SK-N-SH (cell line): ENCODE measurements around the gene CASZ1. TPM values are rescaled to one million over a fixed set of nuclear protein-coding genes. Genes with fewer than 3 reads are reported as not detected.

Experiments
- CTCF ChIA-PET: fragments of 300-600, 350-600 bp; formaldehyde crosslinking; extraction: SDS; loops from one replicate; lab custom pipeline; 2021; lab: Yijun Ruan, JAX
- POLR2A ChIA-PET: fragments of 350-600 bp; sonication (Branson Sonifier 250); formaldehyde crosslinking; extraction: SDS; loops from one replicate; lab custom pipeline; 2020; ENCODE audit warnings: antibody characterized with exemption, inconsistent platforms; lab: Yijun Ruan, JAX
- DNase-seq: peaks from one replicate; pipeline ENCODE4 v3.0.0; 2012
- H2AFZ ChIP-seq: fragments of 200-600 bp; sonication (generic); 2 replicates; pipeline ENCODE4 v1.8.1; 2016; ENCODE audit warnings: antibody characterized with exemption, mild to moderate bottlenecking, low read depth
- H3F3A ChIP-seq: fragments of 200-600 bp; sonication (generic); replicated peaks from 2 replicates; pipeline ENCODE3; 2016; ENCODE audit warnings: antibody characterized with exemption, mild to moderate bottlenecking; ENCODE audit not compliant: insufficient read depth
- H3K27ac ChIP-seq, 2 experiments: fragments of 200-500 bp in 1 of 2; fragments of 200-600 bp in 1 of 2; sonication (Bioruptor generic) in 1 of 2; sonication (generic), shearing (Covaris generic) in 1 of 2; 2 replicates each; pipeline versions ENCODE4 v1.5.1 to v1.6.1; 2014 to 2016; ENCODE audit warnings: low read depth in 2 of 2, inconsistent platforms in 1 of 2, low read length in 1 of 2, mild to moderate bottlenecking in 1 of 2, mixed read lengths in 1 of 2
- H3K27me3 ChIP-seq: fragments of 200-600 bp; sonication (generic), shearing (Covaris generic); 2 replicates; pipeline ENCODE4 v1.6.1; 2016; ENCODE audit warnings: mixed run types; ENCODE audit not compliant: insufficient read depth
- H3K36me3 ChIP-seq, 2 experiments: fragments of 200-500 bp in 1 of 2; fragments of 200-600 bp in 1 of 2; sonication (Bioruptor generic) in 1 of 2; sonication (generic) in 1 of 2; replicated peaks in 1 of 2; 2 replicates each; pipeline versions ENCODE3 to v1.5.1; 2014 to 2016; ENCODE audit warnings: low read length in 1 of 2, mild to moderate bottlenecking in 1 of 2; ENCODE audit not compliant: insufficient read depth in 2 of 2, control insufficient read depth in 1 of 2
- H3K4me1 ChIP-seq, 2 experiments: fragments of 200-500 bp in 1 of 2; fragments of 200-600 bp in 1 of 2; sonication (Bioruptor generic) in 1 of 2; sonication (generic), shearing (Covaris generic) in 1 of 2; 2 replicates each; pipeline versions ENCODE4 v1.5.1 to v1.6.1; 2014 to 2016; ENCODE audit warnings: low read depth in 1 of 2, low read length in 1 of 2, mixed run types in 1 of 2; ENCODE audit not compliant: insufficient read depth in 2 of 2, control insufficient read depth in 1 of 2
- H3K4me2 ChIP-seq: fragments of 200-600 bp; sonication (generic), shearing (Covaris generic); 2 replicates; pipeline ENCODE4 v1.6.1; 2017; ENCODE audit warnings: mixed run types
- H3K4me3 ChIP-seq, 2 experiments: fragments of 200-500 bp in 1 of 2; fragments of 200-600 bp in 1 of 2; sonication (Bioruptor generic) in 1 of 2; sonication (generic), shearing (Covaris generic) in 1 of 2; 2 replicates each; pipeline versions ENCODE4 v1.5.1 to v1.8.1; 2014 to 2016; ENCODE audit warnings: low read depth in 2 of 2, inconsistent platforms in 1 of 2, low read length in 1 of 2, mild to moderate bottlenecking in 1 of 2, mixed read lengths in 1 of 2, moderate library complexity in 1 of 2
- H3K79me2 ChIP-seq: fragments of 200-600 bp; sonication (generic); 2 replicates; pipeline ENCODE4 v1.8.1; 2017; ENCODE audit warnings: mild to moderate bottlenecking; ENCODE audit not compliant: insufficient read depth
- H3K9ac ChIP-seq: fragments of 200-600 bp; sonication (generic); 2 replicates; pipeline ENCODE4 v1.6.1; 2017; ENCODE audit warnings: mixed run types
- H3K9me2 ChIP-seq: fragments of 200-600 bp; sonication (generic); 2 replicates; pipeline ENCODE4 v1.6.1; 2017; ENCODE audit warnings: mixed run types
- H3K9me3 ChIP-seq: fragments of 200-600 bp; sonication (generic); 2 replicates; pipeline ENCODE4 v1.6.1; 2017; ENCODE audit warnings: mixed run types, mild to moderate bottlenecking, moderate library complexity
- H4K20me1 ChIP-seq: fragments of 200-600 bp; sonication (generic); 2 replicates; pipeline ENCODE4 v1.6.1; 2017; ENCODE audit warnings: mild to moderate bottlenecking, mixed run types; ENCODE audit not compliant: insufficient read depth
- FOSL2 ChIP-seq: IDR thresholded peaks from 2 replicates; pipeline ENCODE4 v1.4.0; 2012; ENCODE audit warnings: low read depth, mild to moderate bottlenecking, moderate library complexity, borderline replicate concordance
- FOXM1 ChIP-seq: IDR thresholded peaks from 2 replicates; pipeline ENCODE4 v1.4.0; 2012; ENCODE audit warnings: low read depth, mild to moderate bottlenecking
- GATA2 ChIP-seq: sonication (generic); formaldehyde crosslinking; IDR thresholded peaks from 2 replicates; pipeline ENCODE4 v1.5.0; 2020; ENCODE audit warnings: mild to moderate bottlenecking, missing genetic modification reagents
- IRF3 ChIP-seq: fragments of 150-350 bp; IDR thresholded peaks from 2 replicates; pipeline ENCODE4 v1.6.1; 2016; ENCODE audit warnings: mild to moderate bottlenecking, low read depth, low read length
- MAX ChIP-seq: IDR thresholded peaks from 2 replicates; pipeline ENCODE4 v1.4.0; 2012; ENCODE audit warnings: low read depth
- MEF2A ChIP-seq: IDR thresholded peaks from 2 replicates; pipeline ENCODE4 v1.4.0; 2012; ENCODE audit warnings: low read depth, borderline replicate concordance
- NFIC ChIP-seq: IDR thresholded peaks from 2 replicates; pipeline ENCODE4 v1.4.0; 2012; ENCODE audit warnings: borderline replicate concordance
- NRF1 ChIP-seq: IDR thresholded peaks from 2 replicates; pipeline ENCODE4 v1.6.1; 2012; ENCODE audit warnings: low read depth, mild to moderate bottlenecking, low read length
- PBX3 ChIP-seq: IDR thresholded peaks from 2 replicates; pipeline ENCODE4; 2012
- RAD21 ChIP-seq: IDR thresholded peaks from 2 replicates; pipeline ENCODE4 v1.6.1; 2012; ENCODE audit warnings: mild to moderate bottlenecking, low read length
- RXRA ChIP-seq: IDR thresholded peaks from 2 replicates; pipeline ENCODE4 v1.4.0; 2012; ENCODE audit warnings: low read depth, mild to moderate bottlenecking, borderline replicate concordance
- SMC3 ChIP-seq: IDR thresholded peaks from 2 replicates; pipeline ENCODE4 v1.6.1; 2012; ENCODE audit warnings: low read depth, low read length, improper control_type of control experiment
- TCF12 ChIP-seq: IDR thresholded peaks from 2 replicates; pipeline ENCODE4 v1.4.0; 2012
- TEAD4 ChIP-seq: IDR thresholded peaks from 2 replicates; pipeline ENCODE4 v1.4.0; 2012; ENCODE audit warnings: mild to moderate bottlenecking, borderline replicate concordance; ENCODE audit not compliant: insufficient read depth
- USF1 ChIP-seq: IDR thresholded peaks from 2 replicates; pipeline ENCODE4 v1.4.0; 2012; ENCODE audit warnings: low read depth, borderline replicate concordance
- YY1 ChIP-seq: IDR thresholded peaks from 2 replicates; pipeline ENCODE4 v1.4.0; 2012; ENCODE audit warnings: low read depth, mild to moderate bottlenecking
- ZBTB33 ChIP-seq: IDR thresholded peaks from 2 replicates; pipeline ENCODE4 v1.4.0; 2012; ENCODE audit warnings: low read depth, borderline replicate concordance
- WGBS: methylation state at CpG from one replicate; pipeline ENCODE4 v1.1.6; 2017; ENCODE audit warnings: low lambda C conversion rate; 5-methylcytosine and 5-hydroxymethylcytosine counted together
- polyA plus RNA-seq, 3 experiments: library from polyadenylated mRNA; depleted of rRNA; stranded (reverse); fragments of >200 nt; gene quantifications; 2 replicates each; pipeline ENCODE4 v1.2.3, GENCODE V29; 2012

Gene CASZ1
- polyA plus RNA-seq, 1 of the 3 experiments (the other 2 are of a cell fraction): 0.51 TPM

- Histone ChIP-seq H3K27ac (no peak overlapping the region), H3K4me3 (no peak overlapping the region), H3K36me3 (no peaks in the 10 kb centered on the region), H3K9me3 (no peaks in the 10 kb centered on the region), H3K4me2 (no peak overlapping the region), H3F3A (no peaks in the 10 kb centered on the region), H3K9me2 (no peaks in the 10 kb centered on the region), H3K9ac (no peak overlapping the region), H3K27me3 (0 out of 2 replicates have a peak, but pooled peaks cover 14% of the 10 kb centered on the region), H4K20me1 (no peaks in the 10 kb centered on the region), H2AFZ (no peak overlapping the region), H3K79me2 (no peaks in the 10 kb centered on the region), H3K4me1 (peaks cover 0 to 6% of the 10 kb centered on the region in 2 experiments; a peak in 1 of 4 replicates)
- no peak for DNase-seq
- WGBS: 67% methylated on average over 7 of the region's 7 CpGs
- POLR2A ChIA-PET: no interaction called here
- CTCF ChIA-PET: interaction anchor here (1.1 to 2.2 kb wide), 3 partner anchors 15 to 265 kb away, joined by 3 to 8 read pairs (median 8); no protein-coding TSS in a partner anchor
- TF ChIP-seq ZBTB33: no peak
- TF ChIP-seq NFIC: no peak
- no peak for TF ChIP-seq TCF12
- no peak for TF ChIP-seq NRF1
- TF ChIP-seq PBX3: no peak
- no peak for TF ChIP-seq USF1
These were observed 23.7 kb downstream of the CASZ1 start for GRCh38 chr1:10772711-10773110.

- no peak for TF ChIP-seq GATA2 (CRISPR knock-in tag)
- no peak for TF ChIP-seq IRF3
- no peak for TF ChIP-seq MEF2A
- TF ChIP-seq RXRA: no peak
- no peak for TF ChIP-seq FOSL2
- no peak for TF ChIP-seq NFIC
- TF ChIP-seq SMC3: no peak
- TF ChIP-seq MAX: no peak
- no peak for TF ChIP-seq RAD21
- no peak for TF ChIP-seq TEAD4
- no peak for TF ChIP-seq YY1
- TF ChIP-seq FOXM1: no peak
- no peak for TF ChIP-seq PBX3
- DNase-seq: no peak
- Histone ChIP-seq H3K4me3 (no peak overlapping the region), H2AFZ (no peak overlapping the region), H3K4me1 (peaks cover 0 to 6% of the 10 kb centered on the region in 2 experiments; a peak in 1 of 4 replicates), H3K9me3 (no peaks in the 10 kb centered on the region), H3K27me3 (0 out of 2 replicates have a peak, but pooled peaks cover 14% of the 10 kb centered on the region), H3K4me2 (no peak overlapping the region), H3K79me2 (no peaks in the 10 kb centered on the region), H4K20me1 (no peaks in the 10 kb centered on the region), H3K9me2 (no peaks in the 10 kb centered on the region), H3K36me3 (no peaks in the 10 kb centered on the region), H3K27ac (no peak overlapping the region), H3F3A (no peaks in the 10 kb centered on the region), H3K9ac (no peak overlapping the region)
- CTCF ChIA-PET: interaction anchor here (1.0 to 2.2 kb wide), 4 partner anchors 12 to 45 kb away, joined by 3 to 8 read pairs (median 4); no protein-coding TSS in a partner anchor
- WGBS: 46% methylated on average over 8 of the region's 8 CpGs
- POLR2A ChIA-PET: no interaction called here
These were observed 24.7 kb downstream of the CASZ1 start for GRCh38 chr1:10771789-10772188.
